DOHH2 (cell line): ENCODE results near the gene LIF.

Experiments
- H3F3A ChIP-seq: fragments of 200-600 bp; sonication (generic), shearing (Covaris generic); 2 replicates; pipeline ENCODE4 v1.6.0; 2016; ENCODE audit warnings: antibody characterized with exemption, mild to moderate bottlenecking; ENCODE audit not compliant: control insufficient read depth, insufficient read depth
- H3K27ac ChIP-seq: fragments of 200-600 bp; sonication (generic); 2 replicates; pipeline ENCODE4 v1.5.1; 2014; ENCODE audit warnings: low read depth, mild to moderate bottlenecking, low read length, moderate library complexity
- H3K27me3 ChIP-seq: fragments of 200-600 bp; sonication (generic); 2 replicates; pipeline ENCODE4 v1.6.1; 2014; ENCODE audit warnings: mild to moderate bottlenecking, low read length, mixed read lengths; ENCODE audit not compliant: control insufficient read depth
- H3K36me3 ChIP-seq: fragments of 200-600 bp; sonication (generic); 2 replicates; pipeline ENCODE4 v1.6.1; 2014; ENCODE audit warnings: mild to moderate bottlenecking, low read length, moderate library complexity, mixed read lengths; ENCODE audit not compliant: control insufficient read depth
- H3K4me1 ChIP-seq: fragments of 200-600 bp; sonication (generic); 2 replicates; pipeline ENCODE4 v1.6.1; 2014; ENCODE audit warnings: mild to moderate bottlenecking, low read length, mixed read lengths; ENCODE audit not compliant: control insufficient read depth
- H3K4me2 ChIP-seq: fragments of 200-600 bp; sonication (generic); 2 replicates; pipeline ENCODE4 v1.6.0; 2014; ENCODE audit warnings: mild to moderate bottlenecking, low read length, moderate library complexity
- H3K4me3 ChIP-seq: fragments of 200-600 bp; sonication (generic); 2 replicates; pipeline ENCODE4 v1.5.1; 2014; ENCODE audit warnings: mild to moderate bottlenecking, low read length, mixed read lengths
- H3K79me2 ChIP-seq: fragments of 200-600 bp; sonication (generic); 2 replicates; pipeline ENCODE4 v1.6.1; 2014; ENCODE audit warnings: mild to moderate bottlenecking, low read length, mixed read lengths; ENCODE audit not compliant: control insufficient read depth
- H3K9me2 ChIP-seq: fragments of 200-600 bp; sonication (generic); replicated peaks from 2 replicates; pipeline ENCODE4 v1.6.1; 2014; ENCODE audit warnings: mild to moderate bottlenecking, low read length, mixed read lengths; ENCODE audit not compliant: control insufficient read depth
- H3K9me3 ChIP-seq: fragments of 200-600 bp; sonication (generic); 2 replicates; pipeline ENCODE4 v1.6.1; 2014; ENCODE audit warnings: antibody characterized with exemption, low read length, mixed read lengths; ENCODE audit not compliant: control insufficient read depth, insufficient read depth
- H4K20me1 ChIP-seq: fragments of 200-600 bp; sonication (generic); 2 replicates; pipeline ENCODE4 v1.6.0; 2014; ENCODE audit warnings: low read depth, mild to moderate bottlenecking, antibody characterized with exemption, low read length, moderate library complexity; ENCODE audit not compliant: control insufficient read depth, insufficient read depth
- EZH2phosphoT487 ChIP-seq: fragments of 200-600 bp; sonication (generic); IDR thresholded peaks from 2 replicates; pipeline ENCODE4 v1.6.1; 2017; ENCODE audit warnings: borderline replicate concordance, mild to moderate bottlenecking, antibody characterized with exemption, low read length, moderate library complexity, mixed read lengths
- TF ChIP-seq, protein P1 (sequence below): fragments of 200-600 bp; sonication (generic); IDR thresholded peaks from one replicate; pipeline ENCODE4 v1.5.1; 2014; ENCODE audit warnings: antibody characterized with exemption, mild to moderate bottlenecking, low read depth, low read length; ENCODE audit not compliant: poor library complexity, severe bottlenecking

Gene LIF

DNA sequence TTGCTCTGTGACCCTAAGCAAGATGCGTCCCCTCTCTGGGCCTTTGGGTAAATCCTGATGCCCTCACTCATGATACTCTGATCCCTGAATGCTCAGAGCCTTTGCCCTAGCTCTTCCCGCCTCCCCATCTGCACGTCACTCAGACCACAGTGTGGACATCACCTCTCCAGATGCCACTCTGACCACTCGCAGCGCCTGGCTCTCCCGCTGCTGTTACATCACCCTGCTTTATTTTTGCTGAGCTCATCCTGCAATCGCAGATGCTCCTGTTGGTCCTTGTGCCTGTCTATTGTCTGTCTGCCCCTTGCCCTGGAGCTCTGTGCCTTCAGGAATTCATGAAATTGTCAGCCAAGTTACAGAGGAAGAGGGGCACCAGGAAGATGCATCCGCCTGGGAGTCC, 14.6 kb upstream of the LIF start:
- H4K20me1 ChIP-seq, result no peaks in the 10 kb centered on the region
- no peak overlapping the region for H3K27ac ChIP-seq
- H3K4me1 ChIP-seq, result peaks cover 15% of the 10 kb centered on the region
- no peaks in the 10 kb centered on the region for H3K79me2 ChIP-seq
- no peaks in the 10 kb centered on the region for H3K27me3 ChIP-seq
- H3K9me2 ChIP-seq, result no peaks in the 10 kb centered on the region
- TF ChIP-seq EZH2phosphoT487, result no peak
- TF ChIP-seq, protein P1, sequence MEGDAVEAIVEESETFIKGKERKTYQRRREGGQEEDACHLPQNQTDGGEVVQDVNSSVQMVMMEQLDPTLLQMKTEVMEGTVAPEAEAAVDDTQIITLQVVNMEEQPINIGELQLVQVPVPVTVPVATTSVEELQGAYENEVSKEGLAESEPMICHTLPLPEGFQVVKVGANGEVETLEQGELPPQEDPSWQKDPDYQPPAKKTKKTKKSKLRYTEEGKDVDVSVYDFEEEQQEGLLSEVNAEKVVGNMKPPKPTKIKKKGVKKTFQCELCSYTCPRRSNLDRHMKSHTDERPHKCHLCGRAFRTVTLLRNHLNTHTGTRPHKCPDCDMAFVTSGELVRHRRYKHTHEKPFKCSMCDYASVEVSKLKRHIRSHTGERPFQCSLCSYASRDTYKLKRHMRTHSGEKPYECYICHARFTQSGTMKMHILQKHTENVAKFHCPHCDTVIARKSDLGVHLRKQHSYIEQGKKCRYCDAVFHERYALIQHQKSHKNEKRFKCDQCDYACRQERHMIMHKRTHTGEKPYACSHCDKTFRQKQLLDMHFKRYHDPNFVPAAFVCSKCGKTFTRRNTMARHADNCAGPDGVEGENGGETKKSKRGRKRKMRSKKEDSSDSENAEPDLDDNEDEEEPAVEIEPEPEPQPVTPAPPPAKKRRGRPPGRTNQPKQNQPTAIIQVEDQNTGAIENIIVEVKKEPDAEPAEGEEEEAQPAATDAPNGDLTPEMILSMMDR, result no peak
- no peaks in the 10 kb centered on the region for H3K36me3 ChIP-seq
- no peaks in the 10 kb centered on the region for H3K9me3 ChIP-seq
- no peaks in the 10 kb centered on the region for H3F3A ChIP-seq
- no peak overlapping the region for H3K4me2 ChIP-seq
- no peak overlapping the region for H3K4me3 ChIP-seq

DNA sequence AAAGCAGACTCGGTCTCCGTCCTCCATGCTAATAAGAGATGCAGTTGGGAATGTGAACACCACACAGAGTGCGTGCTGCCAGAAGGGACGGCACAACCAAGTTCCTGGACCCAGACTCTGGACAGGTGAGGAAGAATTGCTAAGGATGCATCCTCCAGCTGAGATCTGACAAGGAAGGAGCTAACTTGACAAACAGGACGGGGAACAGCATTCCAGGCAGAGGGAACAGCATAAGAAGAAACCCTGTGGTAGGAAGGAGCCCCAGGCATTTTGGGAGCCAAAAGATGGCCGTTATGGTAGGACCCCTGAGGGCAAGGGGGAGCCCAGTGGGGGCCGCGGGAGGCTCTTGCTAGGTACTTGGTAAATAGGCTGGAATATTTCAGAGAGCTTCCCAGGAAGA, 14.1 kb upstream of the LIF start:
- Histone ChIP-seq H3K27me3 (no peaks in the 10 kb centered on the region), H3F3A (no peaks in the 10 kb centered on the region), H3K79me2 (no peaks in the 10 kb centered on the region), H3K9me3 (no peaks in the 10 kb centered on the region), H3K4me3 (no peak overlapping the region), H3K9me2 (no peaks in the 10 kb centered on the region), H4K20me1 (no peaks in the 10 kb centered on the region), H3K27ac (no peak overlapping the region), H3K36me3 (no peaks in the 10 kb centered on the region), H3K4me2 (no peak overlapping the region), H3K4me1 (peaks cover 11% of the 10 kb centered on the region)
- TF ChIP-seq EZH2phosphoT487, result no peak

DNA sequence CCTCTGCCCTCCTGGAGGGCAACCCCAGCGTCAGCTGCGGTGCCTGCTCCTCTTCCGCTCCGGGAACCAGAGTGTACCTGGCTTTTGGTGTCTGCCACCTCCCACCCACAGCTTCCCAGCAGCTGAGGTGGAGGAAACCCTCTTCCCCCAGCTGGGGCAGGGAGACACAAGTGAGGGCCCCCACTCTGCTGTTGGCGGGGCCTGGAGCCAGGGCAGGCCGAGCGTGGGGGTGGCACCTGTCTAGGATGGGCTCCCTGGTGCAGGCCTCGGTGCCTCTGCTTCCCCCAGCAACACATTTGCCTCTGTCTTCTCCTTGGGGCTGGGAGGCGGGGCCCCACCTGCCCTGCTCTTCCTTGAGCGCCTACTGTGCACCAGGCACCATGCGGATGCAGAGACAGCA, 13.7 kb upstream of the LIF start:
- H3K9me3 ChIP-seq, result no peaks in the 10 kb centered on the region

DNA sequence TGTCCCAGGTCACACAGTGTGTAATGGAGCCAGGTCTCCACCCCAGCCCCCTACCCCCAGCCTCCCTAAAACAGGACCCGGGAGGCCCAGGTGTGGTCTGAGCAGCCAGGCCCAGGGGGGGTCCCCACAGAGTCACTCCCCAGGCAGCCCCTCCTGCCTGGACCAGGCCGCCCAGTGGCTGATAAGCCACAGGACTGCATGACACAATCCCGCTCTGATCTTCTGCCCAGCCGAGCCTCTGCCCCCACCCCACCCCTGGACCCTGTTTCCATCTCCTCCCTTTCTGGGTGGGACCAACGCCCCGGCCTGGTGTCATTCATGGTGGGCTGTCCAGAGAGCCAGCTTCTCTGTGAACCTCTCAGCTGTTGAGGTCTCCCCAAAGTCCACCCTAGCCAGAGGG, 7.8 kb upstream of the LIF start:
- H3F3A ChIP-seq, result no peaks in the 10 kb centered on the region
- H4K20me1 ChIP-seq, result no peaks in the 10 kb centered on the region
- no peak overlapping the region for H3K4me2 ChIP-seq
- H3K79me2 ChIP-seq, result no peaks in the 10 kb centered on the region
- no peaks in the 10 kb centered on the region for H3K9me3 ChIP-seq
- H3K9me2 ChIP-seq, result no peaks in the 10 kb centered on the region
- no peaks in the 10 kb centered on the region for H3K27me3 ChIP-seq
- no peak overlapping the region for H3K4me3 ChIP-seq
- no peaks in the 10 kb centered on the region for H3K4me1 ChIP-seq
- no peaks in the 10 kb centered on the region for H3K36me3 ChIP-seq
- H3K27ac ChIP-seq, result no peak overlapping the region
- TF ChIP-seq, protein P1, result no peak
- no peak for TF ChIP-seq EZH2phosphoT487

More for the DNA sequence above, 13.7 kb upstream of the LIF start:
- H3F3A ChIP-seq, result no peaks in the 10 kb centered on the region
- no peaks in the 10 kb centered on the region for H4K20me1 ChIP-seq
- H3K9me2 ChIP-seq, result no peaks in the 10 kb centered on the region
- TF ChIP-seq EZH2phosphoT487, result no peak
- TF ChIP-seq, protein P1, result no peak
- no peaks in the 10 kb centered on the region for H3K27me3 ChIP-seq
- no peaks in the 10 kb centered on the region for H3K79me2 ChIP-seq
- H3K36me3 ChIP-seq, result no peaks in the 10 kb centered on the region
- no peak overlapping the region for H3K4me3 ChIP-seq
- H3K27ac ChIP-seq, result no peak overlapping the region
- H3K4me1 ChIP-seq, result peaks cover 7% of the 10 kb centered on the region
- no peak overlapping the region for H3K4me2 ChIP-seq
